Melanocyte of skin (primary cell): ENCODE results near the gene TAPBP. TPM values are rescaled to one million over a fixed set of nuclear protein-coding genes. Genes with fewer than 3 reads are reported as not detected.

Source experiments
- total RNA-seq, 2 donors: library from RNA; depleted of rRNA; stranded (reverse); fragments of >200 nt; gene quantifications; 2 replicates each; pipeline ENCODE4 v1.2.3, GENCODE V29; 2012

The TAPBP gene
- total RNA-seq, result 100 to 1,000 TPM; 120 to 228 TPM

DNA sequence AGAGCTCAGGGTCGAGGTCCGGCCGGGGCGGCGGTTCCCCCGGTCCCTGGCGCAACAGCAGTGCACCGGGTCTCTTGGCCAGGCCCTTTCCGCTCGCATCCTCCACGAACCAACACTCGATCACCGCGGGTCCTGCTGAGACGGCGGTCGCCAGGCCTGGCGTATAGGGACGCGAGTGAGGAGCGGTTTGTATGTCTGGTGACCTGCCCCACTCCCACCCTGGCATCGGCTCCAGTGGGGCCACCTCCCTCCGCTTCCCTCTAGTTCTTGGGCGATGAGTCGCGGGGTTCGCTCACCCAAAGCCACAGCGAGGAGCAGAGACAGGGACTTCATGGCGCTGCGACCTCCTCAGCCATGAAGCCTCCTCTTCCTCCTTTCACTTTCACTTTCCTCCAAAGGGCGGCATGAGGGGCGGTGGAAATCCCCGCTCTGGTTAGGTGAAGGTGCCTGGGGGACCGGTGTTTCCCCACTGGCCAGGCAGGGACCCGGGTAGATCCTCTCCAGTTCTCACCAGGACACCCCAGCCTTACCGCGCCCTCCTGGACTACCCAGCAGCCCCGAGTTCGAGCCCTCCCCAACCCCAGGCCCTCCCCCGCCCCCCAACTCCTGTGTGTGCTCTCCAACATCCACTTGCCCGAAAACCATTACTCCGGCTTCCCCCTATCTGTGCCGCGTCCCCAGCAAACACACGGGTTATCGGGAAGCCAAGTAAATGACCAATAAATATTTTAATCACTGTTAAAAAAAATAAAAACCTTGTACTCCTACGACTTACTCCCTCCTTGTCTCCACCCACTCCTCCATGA, at the start of gene TAPBP:
TSS of gene TAPBP (minus strand) at position 370 of the 806 bp plus-strand sequence. CDS start at position 333, 37 bp downstream.

DNA sequence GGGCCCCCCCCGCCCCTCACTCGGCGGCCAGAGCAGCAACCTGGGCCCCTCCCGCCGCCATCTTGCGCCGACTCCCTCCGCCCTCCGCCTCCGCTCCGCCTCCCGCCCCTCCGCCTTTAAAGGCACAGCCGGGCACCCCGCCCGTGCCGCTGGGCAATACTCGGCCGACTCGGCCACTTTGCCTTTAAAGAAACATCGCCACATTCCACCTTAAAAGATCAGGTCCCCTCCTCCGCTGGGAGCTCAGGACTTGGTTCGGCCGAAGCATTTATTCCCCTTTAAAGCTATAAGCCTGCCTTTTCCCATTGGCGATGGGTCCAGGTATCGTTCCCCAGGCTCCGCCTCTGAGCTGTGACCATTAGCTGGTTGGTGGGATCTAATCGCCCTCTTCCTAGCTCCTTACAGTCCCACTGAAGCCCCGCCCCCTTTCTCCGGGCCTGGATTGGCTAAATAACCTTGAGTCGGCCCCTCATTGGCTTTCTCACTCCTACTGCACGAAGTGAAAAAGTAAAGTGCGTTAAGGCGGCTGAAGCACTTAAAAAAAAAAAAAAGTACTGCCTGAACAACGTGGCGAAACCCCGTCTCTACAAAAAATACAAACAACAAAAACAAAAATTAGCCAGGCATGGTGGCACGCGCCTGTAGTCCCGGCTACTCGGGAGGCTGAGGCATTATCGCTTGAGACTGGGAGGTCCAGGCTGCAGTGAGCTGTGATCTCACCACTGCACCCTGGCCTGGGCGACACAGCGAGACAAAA, 4.0 kb upstream of the TAPBP start, which contains the start of gene ZBTB22:
TSS of gene ZBTB22 (minus strand) at position 76 of the 757 bp plus-strand sequence. CDS start 828 bp downstream, outside the sequence.

DNA sequence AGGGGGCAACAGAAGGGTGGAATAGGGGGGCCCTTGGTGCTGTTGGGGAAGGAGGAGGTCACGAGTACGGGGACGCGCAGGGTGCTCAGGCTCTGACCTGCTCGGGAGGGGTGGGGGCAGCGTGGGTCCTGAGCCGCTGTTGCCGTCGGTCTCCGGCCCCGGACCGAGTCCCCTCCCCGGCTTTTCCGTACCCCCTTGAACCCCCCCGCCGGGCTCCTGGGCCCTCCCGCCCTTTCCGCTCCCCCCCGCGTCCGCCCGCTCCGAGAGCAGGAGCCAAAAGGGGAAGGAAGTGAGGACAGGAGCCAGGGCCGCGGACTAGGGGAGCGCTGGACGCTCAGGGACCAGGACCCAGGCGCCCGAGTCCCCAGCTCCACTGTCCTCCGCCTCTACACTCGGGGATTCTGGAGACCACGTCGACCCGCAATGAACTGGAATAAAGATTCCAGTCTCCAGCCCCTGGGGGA, 15.1 kb downstream of the TAPBP start, which contains the start of gene RGL2:
TSS of gene RGL2 (minus strand) at position 170 of the 464 bp plus-strand sequence. CDS start 332 bp downstream, outside the sequence.

DNA sequence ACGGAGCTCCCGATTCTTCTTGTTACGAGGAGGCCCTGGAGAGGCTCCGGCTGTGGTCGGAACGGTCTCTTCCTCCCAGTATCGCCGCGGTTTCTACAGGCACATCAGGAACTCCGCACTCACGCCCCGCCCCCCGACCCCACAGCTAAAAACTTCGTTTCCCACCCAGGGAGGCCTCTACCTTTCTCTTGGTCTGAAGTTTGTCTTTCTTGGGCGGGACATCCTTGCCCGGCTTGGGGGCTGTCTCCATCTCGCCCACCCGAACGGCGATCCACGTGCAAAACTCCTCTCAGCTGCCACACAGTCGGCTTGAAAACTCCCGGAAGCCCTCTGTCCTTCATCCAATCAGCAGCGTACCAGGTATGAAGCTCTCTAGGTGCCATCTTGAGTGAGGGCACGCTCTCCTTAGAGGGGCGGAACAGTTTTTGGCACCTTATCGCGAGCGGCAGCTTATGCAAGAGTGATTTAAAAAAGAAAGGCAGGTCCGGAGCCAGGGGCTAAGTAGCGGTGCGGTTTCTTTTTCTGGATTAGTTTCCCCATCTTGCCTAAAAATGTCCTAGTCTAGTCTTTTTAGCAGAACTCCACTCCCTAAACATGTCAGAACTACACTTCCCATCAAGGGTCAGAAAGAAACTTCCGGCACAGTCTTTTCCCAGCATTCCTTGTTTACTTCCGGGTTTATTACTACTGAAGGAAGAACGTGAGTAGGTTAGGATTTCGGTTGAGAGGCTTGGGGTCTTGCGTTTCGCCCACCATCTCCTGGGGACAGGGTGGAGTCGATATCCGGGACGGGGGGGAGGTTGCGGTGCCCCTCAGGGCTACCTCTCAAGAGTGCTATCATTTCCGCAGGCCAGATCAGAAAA, 24.7 kb downstream of the TAPBP start, which contains the start of the genes PFDN6 and WDR46:
TSS of gene PFDN6 (plus strand) at position 681 of the 863 bp plus-strand sequence. CDS start 256 bp downstream, outside the sequence.
TSS of gene WDR46 (minus strand) at position 319 of the 863 bp plus-strand sequence. CDS start at position 250, 69 bp downstream.

DNA sequence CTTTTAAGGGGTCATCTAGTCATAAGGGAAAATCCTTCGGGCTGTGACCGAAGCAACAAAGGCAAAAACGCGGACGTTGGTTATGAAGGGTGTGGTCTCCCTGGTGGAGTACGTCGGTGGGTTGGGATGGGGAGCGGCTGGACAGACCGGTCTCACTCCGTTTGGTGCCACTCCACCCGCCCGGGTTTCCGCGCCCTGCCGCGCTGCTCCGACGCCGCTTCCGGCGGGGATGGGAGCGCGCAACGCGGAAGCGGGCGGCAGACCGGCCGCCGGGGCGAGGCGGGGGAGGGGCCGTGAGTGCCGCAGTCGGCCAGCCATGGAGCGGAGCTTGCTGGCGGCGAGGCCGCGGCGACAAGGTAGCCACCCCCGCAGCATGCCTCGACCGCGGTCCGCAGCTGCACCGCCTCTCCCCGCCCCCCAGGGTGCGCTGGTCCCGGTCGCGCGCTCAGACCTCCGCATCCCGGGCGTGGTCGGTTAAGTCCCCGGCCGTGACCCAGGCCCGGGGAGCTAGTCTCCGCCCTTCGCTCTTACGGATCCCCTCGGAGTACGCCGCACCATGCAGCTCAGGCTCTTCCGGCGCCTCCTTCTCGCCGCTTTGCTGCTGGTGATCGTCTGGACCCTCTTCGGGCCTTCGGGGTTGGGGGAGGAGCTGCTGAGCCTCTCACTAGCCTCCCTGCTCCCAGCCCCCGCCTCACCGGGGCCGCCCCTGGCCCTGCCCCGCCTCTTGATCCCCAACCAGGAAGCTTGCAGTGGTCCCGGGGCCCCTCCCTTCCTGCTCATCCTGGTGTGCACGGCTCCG, 36.8 kb downstream of the TAPBP start, which contains the start of gene B3GALT4:
TSS of gene B3GALT4 (plus strand) at position 260 of the 799 bp plus-strand sequence. CDS start at position 557, 297 bp downstream.

DNA sequence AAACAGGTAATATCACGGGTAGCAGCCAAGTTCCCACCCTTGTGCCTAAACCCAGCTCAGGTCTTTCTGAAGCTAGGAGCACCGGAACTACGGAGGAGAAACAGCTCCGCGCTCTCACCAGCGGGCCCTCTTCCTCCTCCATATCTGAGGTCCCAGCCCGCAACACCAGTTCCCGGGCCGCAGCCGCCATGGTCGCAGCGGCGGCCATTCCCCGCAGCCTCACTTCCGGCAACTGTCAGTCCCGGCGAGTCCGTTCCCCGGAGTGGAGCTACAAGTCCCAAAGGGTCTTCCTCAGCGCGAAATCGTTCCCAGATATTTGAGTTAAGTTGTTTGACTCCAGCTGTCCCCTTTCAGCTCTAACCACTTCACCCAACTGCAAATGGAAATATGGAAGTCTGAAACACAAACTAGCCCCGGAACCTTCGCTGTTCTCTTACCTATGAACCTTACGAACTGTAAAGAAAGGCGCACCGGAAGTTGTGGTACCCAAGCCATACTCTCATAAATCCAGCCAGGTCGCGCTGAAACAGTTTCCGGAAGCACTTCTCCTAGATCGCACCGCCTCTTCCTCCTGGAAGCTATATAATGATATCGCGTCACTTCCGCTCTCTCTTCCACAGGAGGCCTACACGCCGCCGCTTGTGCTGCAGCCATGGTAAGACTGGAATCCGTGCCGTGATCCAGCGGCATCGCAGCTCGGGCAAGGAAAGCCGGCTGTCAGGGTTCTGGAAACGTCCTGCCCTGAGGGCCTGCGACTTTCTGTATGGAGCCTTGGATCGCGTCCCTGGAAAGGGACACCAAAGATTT, 42.2 kb downstream of the TAPBP start, which contains the start of the genes RPS18 and VPS52:
TSS of gene RPS18 (plus strand) at position 608 of the 807 bp plus-strand sequence. CDS start at position 653, 45 bp downstream.
TSS of gene VPS52 (minus strand) at position 409 of the 807 bp plus-strand sequence. CDS start at position 208, 201 bp downstream.

Other genes with a start within 250 kb of the TAPBP start
- gene HLA-DPA1, start 240.4 kb downstream of the TAPBP start, total RNA-seq, result 10 to 100 TPM; 39.2 to 42.0 TPM
- 1 to 10 TPM; 7.2 to 9.7 TPM for gene HLA-DPB1, start 238.1 kb downstream of the TAPBP start, total RNA-seq
- under 1 TPM in 1 of 2 donors, not detected in 1; 0.34 TPM for gene COL11A2, start 121.6 kb downstream of the TAPBP start, total RNA-seq
- 10 to 100 TPM in 1 of 2 donors, 1 to 10 TPM in 1; 8.7 to 13.8 TPM for gene RXRB, start 113.4 kb downstream of the TAPBP start, total RNA-seq
- gene SLC39A7, start 113.2 kb downstream of the TAPBP start, total RNA-seq, result 10 to 100 TPM; 45.4 to 58.3 TPM
- 1 to 10 TPM; 4.3 to 6.5 TPM for gene HSD17B8, start 109.4 kb downstream of the TAPBP start, total RNA-seq
- gene RING1, start 105.6 kb downstream of the TAPBP start, total RNA-seq, result 10 to 100 TPM; 23.6 to 25.8 TPM
- 10 to 100 TPM; 38.3 to 41.0 TPM for gene VPS52, start 42.2 kb downstream of the TAPBP start, total RNA-seq
- 1,000 to 10,000 TPM; 1,205 to 1,781 TPM for gene RPS18, start 42.0 kb downstream of the TAPBP start, total RNA-seq
- gene B3GALT4, start 37.0 kb downstream of the TAPBP start, total RNA-seq, result 1 to 10 TPM; 3.7 to 7.6 TPM
- gene WDR46, start 24.8 kb downstream of the TAPBP start, total RNA-seq, result 10 to 100 TPM; 68.5 to 92.6 TPM
- gene PFDN6, start 24.5 kb downstream of the TAPBP start, total RNA-seq, result 10 to 100 TPM; 32.7 to 58.3 TPM
- 10 to 100 TPM; 19.0 to 23.1 TPM for gene RGL2, start 15.1 kb downstream of the TAPBP start, total RNA-seq
- gene ZBTB22, start 3.7 kb upstream of the TAPBP start, total RNA-seq, result 10 to 100 TPM in 1 of 2 donors, 1 to 10 TPM in 1; 7.7 to 12.7 TPM
- 10 to 100 TPM; 28.9 to 45.6 TPM for gene DAXX, start 8.9 kb upstream of the TAPBP start, total RNA-seq
- gene KIFC1, start 77.7 kb upstream of the TAPBP start, total RNA-seq, result 10 to 100 TPM; 32.0 to 59.6 TPM
- 10 to 100 TPM; 11.7 to 16.5 TPM for gene PHF1, start 96.9 kb upstream of the TAPBP start, total RNA-seq
- 100 to 1,000 TPM; 139 to 144 TPM for gene CUTA, start 104.0 kb upstream of the TAPBP start, total RNA-seq
- 1 to 10 TPM; 4.8 to 5.3 TPM for gene SYNGAP1, start 106.0 kb upstream of the TAPBP start, total RNA-seq
- 1 to 10 TPM; 3.8 to 7.3 TPM for gene ZBTB9, start 140.5 kb upstream of the TAPBP start, total RNA-seq